ENCODE data around the gene MFSD8.

Gene MFSD8

GRCh38 chr4:127880763-127881562 is 84.0 kb downstream of the MFSD8 start, which contains the start of gene PLK4:
TSS of gene PLK4 (plus strand) at chr4:127880893. CDS start at chr4:127881135, 242 bp downstream.
- Histone ChIP-seq H3K27ac (ENCODE audit: low read depth, low read length) (peak within 1 kb of the TSS; percentile 72), H3K27me3 (ENCODE audit: control insufficient read depth, low read length) (no peaks in the 10 kb centered on the region), H3K4me3 (ENCODE audit: low read length) (peak within 1 kb of the TSS; percentile 84), H3K4me1 (ENCODE audit: control insufficient read depth, low read length) (peaks cover 32% of the 10 kb centered on the region), H3K36me3 (ENCODE audit: control insufficient read depth, low read length) (peaks cover 51% of the 10 kb centered on the region), H3K9me3 (ENCODE audit: control insufficient read depth, insufficient read depth, low read length) (no peaks in the 10 kb centered on the region), H3K4me2 (ENCODE audit: low read length) (peak within 1 kb of the TSS; percentile 72), H3F3A (ENCODE audit: control insufficient read depth, insufficient read depth) (no peaks in the 10 kb centered on the region), H4K20me1 (ENCODE audit: control insufficient read depth, insufficient read depth, low read depth, low read length) (no peaks in the 10 kb centered on the region), H3K9me2 (replicated peaks; ENCODE audit: control insufficient read depth, low read length) (no peaks in the 10 kb centered on the region), H3K79me2 (ENCODE audit: control insufficient read depth, low read length) (peaks cover 72% of the 10 kb centered on the region)
- TF ChIP-seq CTCF (IDR thresholded peaks at IDR 0.05; ENCODE audit: low read depth, low read length, poor library complexity, severe bottlenecking) (no peak), EZH2phosphoT487 (IDR thresholded peaks at IDR 0.05; ENCODE audit: borderline replicate concordance, low read length) (no peak)

GRCh38 chr4:127875791-127876190 is 89.2 kb downstream of the MFSD8 start:
- no peaks in the 10 kb centered on the region for H3K9me2 ChIP-seq (replicated peaks; ENCODE audit: control insufficient read depth, low read length)
- TF ChIP-seq CTCF (IDR thresholded peaks at IDR 0.05; ENCODE audit: low read depth, low read length, poor library complexity, severe bottlenecking) (no peak), EZH2phosphoT487 (IDR thresholded peaks at IDR 0.05; ENCODE audit: borderline replicate concordance, low read length) (no peak)
- peaks cover 8% of the 10 kb centered on the region; the same call in 1 of the 2 replicates for H3K36me3 ChIP-seq (ENCODE audit: control insufficient read depth, low read length)
- H3K27me3 ChIP-seq (ENCODE audit: control insufficient read depth, low read length): no peaks in the 10 kb centered on the region
- H3F3A ChIP-seq (ENCODE audit: control insufficient read depth, insufficient read depth): peaks cover 2% of the 10 kb centered on the region; the same call in 1 of the 2 replicates
- peaks cover 11% of the 10 kb centered on the region; the same call in 1 of the 2 replicates for H3K4me1 ChIP-seq (ENCODE audit: control insufficient read depth, low read length)
- no peak overlapping the region for H3K4me2 ChIP-seq (ENCODE audit: low read length)
- no peaks in the 10 kb centered on the region for H4K20me1 ChIP-seq (ENCODE audit: control insufficient read depth, insufficient read depth, low read depth, low read length)
- peaks cover 31% of the 10 kb centered on the region for H3K79me2 ChIP-seq (ENCODE audit: control insufficient read depth, low read length)
- no peak overlapping the region for H3K27ac ChIP-seq (ENCODE audit: low read depth, low read length)
- H3K4me3 ChIP-seq (ENCODE audit: low read length): no peak overlapping the region
- no peaks in the 10 kb centered on the region for H3K9me3 ChIP-seq (ENCODE audit: control insufficient read depth, insufficient read depth, low read length)

- H3K9me3 ChIP-seq (ENCODE audit: control insufficient read depth, insufficient read depth, low read length): no peaks in the 10 kb centered on the region
- H3K4me3 ChIP-seq (ENCODE audit: low read length): no peak overlapping the region
- 0 out of 2 replicates have a peak, but pooled peaks cover 5% of the 10 kb centered on the region for H3K36me3 ChIP-seq (ENCODE audit: control insufficient read depth, low read length)
- no peaks in the 10 kb centered on the region for H4K20me1 ChIP-seq (ENCODE audit: control insufficient read depth, insufficient read depth, low read depth, low read length)
- H3K9me2 ChIP-seq (replicated peaks; ENCODE audit: control insufficient read depth, low read length): no peaks in the 10 kb centered on the region
- peaks cover 15% of the 10 kb centered on the region for H3K79me2 ChIP-seq (ENCODE audit: control insufficient read depth, low read length)
- H3K4me1 ChIP-seq (ENCODE audit: control insufficient read depth, low read length): no peaks in the 10 kb centered on the region
- TF ChIP-seq EZH2phosphoT487 (IDR thresholded peaks at IDR 0.05; ENCODE audit: borderline replicate concordance, low read length) (no peak), CTCF (IDR thresholded peaks at IDR 0.05; ENCODE audit: low read depth, low read length, poor library complexity, severe bottlenecking) (no peak)
- H3K27me3 ChIP-seq (ENCODE audit: control insufficient read depth, low read length): no peaks in the 10 kb centered on the region
- peaks cover 2% of the 10 kb centered on the region; the same call in 1 of the 2 replicates for H3F3A ChIP-seq (ENCODE audit: control insufficient read depth, insufficient read depth)
- no peak overlapping the region for H3K4me2 ChIP-seq (ENCODE audit: low read length)
- no peak overlapping the region for H3K27ac ChIP-seq (ENCODE audit: low read depth, low read length)
Observed at GRCh38 chr4:127870688-127871087, 94.3 kb downstream of the MFSD8 start.

All from DOHH2 (cell line).